Glutamatergic neuron (in vitro differentiated cells): ENCODE data around the gene OR8G1. TPM values are rescaled to one million over a fixed set of nuclear protein-coding genes. Genes with fewer than 3 reads are reported as not detected.

ENCODE experiments used
- total RNA-seq: library from RNA; stranded (reverse); fragmentation: NEBNext Ultra II Directional; extraction: Animal tissue kit (Norgen Biotek cat#: 25700); gene quantifications from one replicate; pipeline ENCODE4 v1.2.1, GENCODE V29; 2021; ENCODE audit not compliant: unreplicated experiment

Gene OR8G1
- total RNA-seq, 1 donor from 2014 or later, result not detected

Other genes with a start within 250 kb of the OR8G1 start
- gene OR10G6, start 245.9 kb upstream of the OR8G1 start, total RNA-seq, result not detected
- gene OR10G4, start 228.1 kb upstream of the OR8G1 start, total RNA-seq, result not detected
- not detected for gene OR10G9, start 218.1 kb upstream of the OR8G1 start, total RNA-seq
- gene OR10G8, start 214.3 kb upstream of the OR8G1 start, total RNA-seq, result not detected
- gene OR10G7, start 199.8 kb upstream of the OR8G1 start, total RNA-seq, result not detected
- 2.6 TPM for gene VWA5A, start 125.6 kb upstream of the OR8G1 start, total RNA-seq
- 0.29 TPM for gene OR10D3, start 57.8 kb upstream of the OR8G1 start, total RNA-seq
- not detected for gene OR8G5, start 15.3 kb downstream of the OR8G1 start, total RNA-seq
- gene OR8D1, start 72.9 kb downstream of the OR8G1 start, total RNA-seq, result not detected
- gene OR8D2, start 79.1 kb downstream of the OR8G1 start, total RNA-seq, result not detected
- gene OR8B2, start 143.4 kb downstream of the OR8G1 start, total RNA-seq, result not detected
- gene OR8B3, start 157.9 kb downstream of the OR8G1 start, total RNA-seq, result not detected
- gene OR8B4, start 183.8 kb downstream of the OR8G1 start, total RNA-seq, result not detected
- gene OR8B8, start 204.6 kb downstream of the OR8G1 start, total RNA-seq, result not detected